KBM-7 (cell line): ENCODE measurements around the gene DDHD1.
A peak's percentile ranks its signal among the peaks of the same experiment; 100 is the strongest.
"Not testable (repeated sequence)": the region's sequence is repeated elsewhere in the genome, so short reads cannot be mapped to it uniquely, and the experiment has no call there.

Experiments used
- DNase-seq: peaks from one replicate; pipeline ENCODE4 v3.0.0-alpha.2; 2015
- in situ Hi-C: fragments of 300-500 bp; cut with MboI; formaldehyde crosslinking; loops from 2 replicates; pipeline ENCODE4 v1.14.3; 2020; ENCODE audit warnings: low sequenced_read_pairs, low pct_unique_long_range_greater_than_20kb, mixed read lengths

DDHD1 gene

DNA sequence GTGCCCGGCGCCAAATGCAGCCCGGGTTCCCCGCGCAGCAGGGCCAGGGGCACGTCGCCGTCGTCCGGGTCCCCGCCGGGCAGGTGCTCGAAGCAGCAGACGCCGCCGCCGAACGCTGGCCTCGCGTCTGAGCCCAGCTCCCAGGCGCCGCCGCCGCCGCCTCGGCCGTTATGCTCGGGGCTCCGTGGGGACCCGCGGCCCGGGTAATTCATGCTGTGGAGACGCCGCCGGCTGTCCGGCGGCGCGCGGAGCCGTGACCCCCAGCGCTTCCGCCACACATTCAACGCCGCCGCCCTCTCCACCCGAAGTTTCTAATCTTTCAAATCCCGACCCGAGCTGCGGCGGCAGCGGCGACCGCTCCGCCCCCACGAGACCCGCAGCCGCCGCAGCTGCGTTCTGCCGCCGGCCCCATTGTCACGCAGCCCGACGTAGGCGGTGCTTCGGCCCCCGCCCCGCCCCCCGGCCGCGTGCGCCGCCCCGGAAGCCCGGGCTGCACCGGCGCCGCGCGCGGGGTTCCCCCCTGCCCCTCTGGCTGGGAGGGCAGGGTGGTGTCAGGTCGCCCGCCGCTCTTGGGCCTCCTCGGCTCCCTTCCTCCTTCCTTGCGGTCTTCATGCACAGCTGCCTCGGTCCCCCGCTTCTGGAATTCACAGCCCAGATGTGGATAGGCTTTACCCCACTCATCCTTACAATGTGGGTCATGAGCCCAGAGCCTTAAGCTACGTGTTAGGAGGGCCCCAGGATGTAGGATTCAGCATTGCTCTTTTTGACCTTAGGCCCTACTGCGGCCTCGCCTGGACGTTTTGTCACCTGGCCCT, at the start of gene DDHD1:
DDHD1 (minus strand) TSS at position 437 of the 815 bp plus-strand sequence; CDS start at position 212, 225 bp downstream.
- in situ Hi-C loops, result no loop called here
- peak; percentile 83 for DNase-seq

DNA sequence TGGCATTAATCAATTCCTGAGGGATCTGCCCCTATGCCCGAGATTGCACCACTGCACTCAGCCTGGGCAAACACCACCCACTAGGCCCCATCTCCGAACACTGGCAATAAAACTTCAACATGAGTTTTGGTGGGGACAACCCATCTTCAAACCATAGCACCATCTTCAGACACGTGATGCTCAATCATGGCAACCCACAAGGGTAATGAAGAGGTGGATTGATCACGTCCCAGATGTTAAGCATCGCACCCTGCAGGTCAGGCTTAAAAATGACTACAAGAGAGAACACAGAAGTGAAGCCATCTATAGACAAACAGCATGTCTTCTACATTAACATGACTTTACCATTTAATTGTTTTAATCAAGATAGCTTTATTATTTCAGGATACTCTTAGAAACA, 42.8 kb upstream of the DDHD1 start:
- no peak for DNase-seq
- in situ Hi-C loops, result no loop called here

DNA sequence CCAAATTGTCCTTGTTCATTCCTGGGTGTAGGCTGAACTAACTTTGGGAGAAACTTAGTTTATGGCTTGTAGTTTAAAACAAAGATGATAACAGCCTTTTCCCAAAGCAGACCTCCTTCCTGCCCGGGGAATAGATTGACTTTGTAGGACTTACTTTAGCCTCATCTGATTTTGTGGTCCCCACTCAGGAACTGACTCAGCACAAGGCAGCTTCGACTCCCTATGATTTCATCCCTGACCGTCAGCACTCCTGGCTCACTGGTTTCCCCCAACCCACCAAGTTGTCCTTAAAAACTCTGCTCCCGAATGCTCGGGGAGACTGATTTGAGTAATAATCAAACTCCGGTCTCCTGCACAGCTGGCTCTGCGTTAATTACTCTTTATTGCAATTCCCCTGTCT, 40.1 kb upstream of the DDHD1 start:
- no peak for DNase-seq
- in situ Hi-C loops, result no loop called here

DNA sequence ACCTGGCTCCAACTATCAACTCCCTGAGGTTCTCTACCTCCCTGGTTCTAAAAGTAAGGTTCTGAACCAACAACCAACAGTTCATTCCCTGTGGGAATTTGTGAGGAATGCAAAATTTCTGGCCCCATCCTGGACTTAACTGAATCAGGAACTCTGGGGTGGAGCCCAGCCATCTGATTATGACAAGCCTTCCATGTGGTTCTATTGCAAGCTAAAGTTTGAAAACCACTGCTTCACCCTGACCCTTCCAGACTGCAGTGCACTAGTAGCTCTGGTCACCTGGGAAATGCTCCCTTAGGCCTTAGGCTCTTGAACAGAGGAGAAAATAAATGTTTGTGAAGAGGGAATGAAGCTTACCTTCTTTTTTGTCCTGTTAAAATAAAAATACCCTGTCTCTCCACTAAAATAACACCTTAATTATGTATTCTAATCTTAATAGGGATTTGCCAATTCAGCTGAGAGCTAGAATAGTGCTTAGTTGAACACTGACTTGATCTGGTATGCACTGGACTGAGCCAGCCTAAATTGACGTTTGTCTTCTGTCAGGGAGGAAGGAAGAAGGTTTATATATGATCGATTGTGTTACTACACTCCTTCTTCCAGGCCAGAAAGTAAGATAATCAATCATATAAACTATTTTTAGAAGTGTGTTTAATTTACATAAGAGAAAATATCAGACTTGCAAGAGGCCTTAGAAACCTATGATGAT, 39.1 kb upstream of the DDHD1 start:
- no peak for DNase-seq
- in situ Hi-C loops, result no loop called here

DNA sequence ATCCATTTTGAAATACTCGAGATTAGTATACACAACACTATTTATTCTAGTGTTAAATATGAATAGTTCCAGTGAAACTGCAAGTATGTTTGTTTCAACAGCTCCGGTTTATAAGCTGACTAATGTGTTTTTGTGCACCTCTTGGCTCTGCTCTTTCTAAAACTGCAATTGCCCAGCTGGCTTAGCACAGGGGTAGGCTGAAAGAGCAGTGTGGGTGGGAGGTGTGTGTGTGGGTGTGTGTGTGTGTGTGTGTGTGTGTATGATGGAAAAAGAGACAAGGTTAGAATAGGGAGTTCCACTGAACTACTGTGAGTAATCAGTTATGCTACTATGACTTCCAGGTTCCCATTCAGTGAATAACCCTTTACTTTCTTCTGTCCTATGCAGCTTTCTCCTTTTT, 37.8 kb upstream of the DDHD1 start:
- DNase-seq, result no peak
- in situ Hi-C loops, result no loop called here

DNA sequence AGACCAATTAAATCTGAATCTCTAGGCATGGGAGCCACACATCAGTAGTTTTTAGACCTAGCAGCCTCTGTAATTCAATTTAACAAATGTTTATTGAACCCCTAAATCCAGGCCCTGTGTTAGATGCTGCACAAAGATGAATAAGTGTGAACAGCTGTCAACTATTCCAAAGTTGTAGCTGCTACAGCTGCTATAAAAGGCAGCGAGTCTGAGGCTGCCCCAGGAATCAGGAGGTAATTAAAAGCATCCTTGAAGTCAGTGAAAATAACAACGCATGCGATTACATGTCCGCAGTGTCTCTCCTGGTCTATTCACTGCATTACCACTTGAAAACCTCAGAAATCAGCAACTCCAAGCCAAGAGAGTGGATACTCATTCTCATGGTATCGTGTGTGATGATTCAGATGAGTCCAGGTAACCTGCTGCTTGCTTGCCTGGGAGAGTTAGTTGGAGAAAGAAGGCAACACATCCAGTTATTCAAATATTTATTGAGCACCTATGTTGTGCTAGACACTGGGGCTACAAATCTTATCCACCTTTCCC, 34.9 kb upstream of the DDHD1 start:
- in situ Hi-C loops, result no loop called here
- DNase-seq, result no peak

DNA sequence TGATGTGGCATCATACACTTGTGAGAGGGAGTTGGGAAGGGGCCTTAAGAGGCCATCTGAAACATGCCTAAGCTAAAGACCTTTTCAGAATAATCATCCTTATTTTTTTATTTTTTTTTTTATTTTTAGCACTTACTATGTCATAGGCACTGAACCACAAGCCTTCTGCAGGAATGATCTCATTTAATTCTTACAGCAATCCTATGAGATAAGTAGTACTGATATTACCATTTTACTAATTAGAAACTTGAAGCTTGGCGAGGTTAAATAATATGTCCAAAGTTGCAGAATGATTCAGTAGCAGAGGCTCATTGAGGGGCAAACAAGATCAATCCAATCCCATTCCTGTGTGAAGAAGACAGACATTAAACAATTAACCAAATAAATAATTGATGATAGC, 33.4 kb upstream of the DDHD1 start:
- in situ Hi-C loops, result no loop called here
- DNase-seq, result no peak

DNA sequence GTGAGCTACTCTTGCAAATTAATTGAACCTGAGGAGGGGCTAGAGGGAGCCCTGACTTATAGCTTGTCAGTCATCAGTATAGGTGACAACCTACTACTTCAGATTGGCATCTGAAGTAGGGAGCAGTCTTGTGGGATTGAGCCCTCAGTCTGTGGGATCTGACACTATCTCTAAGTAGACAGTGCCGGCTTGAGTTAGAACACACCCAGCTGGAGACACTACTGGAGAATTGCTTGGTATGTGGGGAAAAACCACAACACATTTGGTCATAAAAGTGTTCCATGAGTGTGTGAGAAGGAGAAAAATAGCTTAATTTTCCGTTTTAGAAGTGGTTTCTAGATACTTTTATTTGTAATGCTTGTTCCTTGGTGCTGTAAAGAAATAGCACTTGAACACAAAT, 30.5 kb upstream of the DDHD1 start:
- no peak for DNase-seq
- in situ Hi-C loops, result no loop called here

DNA sequence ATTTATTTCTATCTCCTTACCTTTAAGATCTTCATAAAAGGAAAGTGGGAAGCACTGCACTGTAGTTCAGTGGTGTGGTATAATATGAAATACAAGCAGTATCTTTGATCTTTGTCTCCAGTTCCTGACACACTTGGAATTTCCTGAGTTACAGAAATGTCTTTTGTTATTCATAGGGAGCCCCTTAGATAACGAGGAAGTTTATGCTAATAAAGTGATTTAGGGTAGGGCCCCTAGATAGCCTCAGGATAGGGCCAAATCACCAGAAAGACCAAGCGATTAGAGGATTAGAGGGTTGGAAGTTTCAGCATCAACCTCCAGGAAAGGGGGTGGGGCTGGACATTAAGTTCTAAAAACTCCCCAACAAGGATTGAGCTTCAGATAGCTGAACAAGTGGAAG, 29.9 kb upstream of the DDHD1 start:
- in situ Hi-C loops, result no loop called here
- DNase-seq, result no peak

DNA sequence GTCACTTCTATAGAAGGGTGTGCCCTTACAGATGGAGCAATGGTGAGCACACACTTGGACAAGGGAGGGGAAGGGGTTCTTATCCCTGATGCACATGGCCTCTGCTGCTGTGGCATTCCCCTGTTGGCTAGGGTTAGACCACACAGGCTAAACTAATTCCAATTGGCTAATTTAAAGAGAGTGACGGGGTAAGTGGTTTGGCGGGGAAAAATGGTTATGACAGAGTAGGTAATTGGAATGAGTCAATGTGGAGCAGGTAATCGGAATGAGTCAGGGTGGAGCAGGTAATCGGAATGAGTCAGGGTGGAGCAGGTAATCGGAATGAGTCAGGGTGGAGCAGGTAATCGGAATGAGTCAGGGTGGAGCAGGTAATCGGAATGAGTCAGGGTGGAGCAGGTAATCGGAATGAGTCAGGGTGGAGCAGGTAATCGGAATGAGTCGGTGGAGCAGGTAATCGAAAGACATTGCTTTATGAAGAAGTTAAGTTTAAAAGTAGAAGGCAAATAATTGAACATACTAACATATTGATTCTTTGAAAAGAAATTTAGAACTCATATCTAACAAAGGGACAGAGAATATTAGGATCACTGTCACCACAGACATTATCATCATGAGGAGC, 28.4 kb upstream of the DDHD1 start:
- in situ Hi-C loops, DNase-seq: not testable (repeated sequence)

DNA sequence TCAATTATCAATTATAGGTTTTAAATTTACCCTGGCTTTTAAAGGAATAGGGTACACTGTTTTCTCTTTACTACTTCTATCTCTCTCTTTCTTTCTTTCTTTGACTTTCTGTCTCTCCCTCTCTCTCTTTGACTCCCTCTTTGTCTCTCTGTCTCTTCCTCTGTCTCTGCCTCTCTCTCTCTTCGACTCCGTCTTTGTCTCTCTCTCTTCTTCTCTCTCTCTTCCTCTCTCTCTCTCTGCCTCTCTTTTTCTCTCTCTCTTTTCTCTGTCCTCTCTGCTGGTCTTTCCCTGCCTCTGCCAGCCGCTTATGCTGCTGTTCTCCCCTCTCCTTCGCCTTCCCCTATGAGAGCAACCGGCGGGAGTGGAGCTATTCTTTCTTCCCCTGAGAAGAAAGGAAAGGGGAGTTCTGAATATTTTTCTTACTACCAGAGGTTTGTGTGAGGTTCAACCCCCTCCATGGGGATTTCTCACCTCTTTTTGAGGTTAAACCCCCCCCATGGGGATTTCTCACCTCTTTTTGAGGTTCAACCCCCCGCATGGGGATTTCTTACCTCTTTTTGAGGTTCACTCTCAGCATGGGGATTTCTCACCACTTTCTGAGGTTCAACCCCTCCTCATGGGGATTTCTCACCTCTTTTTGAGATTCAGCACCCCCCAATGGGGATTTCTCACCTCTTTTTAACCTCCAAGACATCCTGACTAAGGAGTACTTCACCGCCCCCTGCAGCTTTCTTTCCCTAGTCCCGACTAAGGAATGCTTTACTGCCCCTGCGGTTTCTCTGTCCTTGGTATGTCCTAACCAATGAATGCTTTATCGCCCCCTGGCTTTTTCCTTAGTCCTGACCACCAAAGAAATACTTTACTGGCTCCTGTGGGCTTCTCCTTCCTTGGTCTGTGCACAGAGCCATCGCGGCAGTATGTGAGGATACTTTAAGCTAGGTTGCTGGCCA, 27.4 kb upstream of the DDHD1 start:
- in situ Hi-C loops, result no loop called here
- DNase-seq, result peak; percentile 43

DNA sequence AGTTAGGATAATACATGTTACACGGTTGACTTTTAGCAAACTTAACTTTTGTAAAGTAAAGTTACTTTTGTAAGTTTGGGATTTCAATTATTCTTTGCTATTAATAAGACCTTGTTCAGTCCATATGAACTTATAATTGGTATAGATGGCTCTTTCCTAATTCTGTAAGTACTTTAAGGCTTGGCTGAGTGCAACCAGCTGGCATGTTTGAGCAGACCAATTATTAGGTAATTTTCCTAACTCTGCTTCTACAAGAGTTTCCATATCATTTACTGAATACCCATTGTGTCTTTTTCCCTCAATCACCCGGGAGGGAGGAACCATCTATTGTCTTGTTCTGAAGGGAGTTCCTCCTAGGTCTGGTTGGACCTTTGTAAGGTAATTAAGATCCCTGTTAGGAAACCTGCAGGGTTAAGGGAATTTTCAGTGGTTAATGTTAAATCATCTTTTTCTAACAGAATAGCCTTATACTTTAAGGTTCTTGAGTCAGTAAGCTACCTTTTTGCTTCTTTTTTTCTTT, 26.4 kb upstream of the DDHD1 start:
- in situ Hi-C loops, DNase-seq: not testable (repeated sequence)

DNA sequence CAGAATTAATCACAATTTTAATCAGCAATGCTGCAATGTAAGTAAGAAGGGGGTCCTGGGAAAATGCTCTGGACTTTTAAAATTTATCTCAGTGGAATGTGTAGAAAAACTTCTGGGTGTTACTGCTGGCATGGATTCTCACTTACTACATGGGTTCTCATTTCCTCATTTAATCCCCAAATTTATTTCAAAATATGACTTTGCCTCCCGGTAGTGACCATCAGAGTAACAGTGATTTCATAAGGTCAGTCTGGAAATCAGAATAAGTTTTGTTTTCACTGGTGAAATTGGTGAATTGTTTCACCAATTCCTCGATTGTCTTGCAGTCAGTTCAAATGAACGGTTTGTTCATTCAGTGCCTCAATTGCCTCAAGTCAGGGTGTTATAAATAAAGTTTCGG, 22.3 kb upstream of the DDHD1 start:
- in situ Hi-C loops, result no loop called here
- DNase-seq, result no peak

DNA sequence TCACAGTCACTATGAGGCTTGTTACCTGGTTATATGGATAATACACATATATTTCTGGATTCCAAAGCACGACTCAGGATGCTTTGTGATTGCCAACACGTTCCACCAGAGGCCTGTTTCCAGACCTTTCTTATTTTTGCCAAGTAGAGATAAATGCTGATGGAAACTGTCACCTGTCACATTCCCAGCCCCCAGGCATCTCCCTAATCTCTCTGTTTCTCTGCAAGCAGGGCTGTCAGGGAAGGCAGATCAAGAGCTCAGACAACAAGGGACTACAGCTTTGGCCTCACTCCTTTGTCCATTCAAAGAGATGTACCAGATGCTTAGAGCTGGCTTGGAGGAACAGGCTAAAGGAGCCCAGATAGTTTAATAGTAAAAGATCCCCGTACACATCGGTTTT, 21.8 kb upstream of the DDHD1 start:
- no peak for DNase-seq
- in situ Hi-C loops, result no loop called here

DNA sequence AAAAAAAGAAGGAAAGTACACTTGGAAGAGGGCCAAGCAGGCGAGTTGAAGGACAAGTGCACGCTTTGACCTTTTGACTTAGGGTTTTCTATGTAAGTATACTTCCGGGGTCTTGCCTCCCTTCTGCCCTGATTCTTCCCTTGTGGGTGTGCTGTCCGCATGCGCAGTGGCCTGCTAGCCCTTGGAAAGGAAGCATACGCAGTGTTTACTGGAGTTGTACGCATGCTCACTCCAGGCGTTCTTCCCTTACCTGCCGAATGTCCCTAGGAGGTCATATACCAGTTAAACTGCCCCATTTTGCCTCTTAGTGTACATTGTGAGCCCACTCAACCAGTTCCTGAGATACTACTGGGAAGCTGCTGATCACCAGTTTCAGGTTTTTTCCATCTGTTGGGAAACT, 15.7 kb upstream of the DDHD1 start:
- in situ Hi-C loops, result no loop called here
- no peak for DNase-seq

DNA sequence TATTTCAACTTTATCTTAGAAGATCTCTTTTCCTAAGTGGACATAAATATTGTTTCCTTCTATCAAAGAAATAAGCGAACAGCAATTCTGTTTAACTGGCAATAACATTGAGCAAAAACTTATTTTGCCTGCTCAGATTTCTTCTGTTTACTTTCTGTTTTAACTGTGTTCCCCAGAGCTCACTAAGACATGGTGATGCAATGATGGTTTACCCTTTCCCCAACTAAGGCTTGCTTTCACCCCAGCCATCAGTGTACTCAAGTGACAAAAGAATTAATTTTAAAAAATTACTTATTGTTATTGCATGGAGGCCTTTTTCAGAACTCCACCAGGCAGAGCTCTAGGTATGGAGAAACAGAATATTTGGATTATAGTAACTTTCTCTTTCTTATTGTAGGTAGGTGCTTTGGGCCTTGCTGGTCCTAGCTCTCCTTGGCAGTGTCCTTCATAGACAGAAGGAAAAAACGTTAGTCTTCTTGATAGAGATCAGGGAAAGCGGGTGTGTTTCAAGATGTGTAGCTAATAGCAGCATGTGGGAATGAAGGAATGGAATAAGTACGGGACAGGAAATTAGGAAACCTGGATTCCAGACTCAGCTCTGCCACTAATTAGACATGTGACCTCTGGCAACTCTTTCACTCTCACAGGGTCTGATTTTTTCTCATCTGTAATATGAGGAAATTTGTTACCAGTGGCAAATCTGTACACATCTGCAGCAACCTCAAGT, 14.6 kb upstream of the DDHD1 start:
- no peak for DNase-seq

DNA sequence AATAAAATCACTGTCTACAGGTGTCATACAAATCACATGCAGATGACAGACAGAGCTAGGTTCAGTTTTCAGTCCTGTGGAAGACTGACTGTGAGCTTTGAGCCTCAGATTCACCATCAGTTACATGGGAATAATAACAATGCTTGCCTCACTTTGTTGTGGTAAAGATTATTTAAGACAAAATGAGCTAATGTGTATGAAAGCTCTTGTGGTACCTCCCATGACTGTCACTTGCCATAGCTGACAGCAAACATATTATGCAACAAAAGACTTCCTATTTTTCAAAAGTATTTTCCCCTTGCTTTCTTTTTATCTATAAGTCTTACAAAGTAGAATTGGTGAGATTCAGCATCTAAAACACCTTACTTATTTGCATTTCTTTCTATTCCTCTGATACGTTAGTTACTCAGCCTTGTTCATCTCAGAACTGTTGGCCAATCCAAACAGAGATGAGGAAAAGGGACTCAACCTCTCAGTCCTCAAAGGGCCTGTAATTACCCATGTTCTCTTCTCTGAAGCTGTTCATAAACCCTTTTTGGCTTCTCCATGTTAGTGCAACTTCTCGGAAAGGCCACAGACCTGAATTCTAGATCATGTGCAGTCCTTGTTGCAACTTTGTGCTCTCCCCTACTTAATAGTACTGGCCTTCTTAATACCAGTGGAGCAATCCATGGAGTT, 8.8 kb upstream of the DDHD1 start:
- in situ Hi-C loops, result no loop called here

More for the DNA sequence above, 14.6 kb upstream of the DDHD1 start:
- in situ Hi-C loops, result no loop called here

DNA sequence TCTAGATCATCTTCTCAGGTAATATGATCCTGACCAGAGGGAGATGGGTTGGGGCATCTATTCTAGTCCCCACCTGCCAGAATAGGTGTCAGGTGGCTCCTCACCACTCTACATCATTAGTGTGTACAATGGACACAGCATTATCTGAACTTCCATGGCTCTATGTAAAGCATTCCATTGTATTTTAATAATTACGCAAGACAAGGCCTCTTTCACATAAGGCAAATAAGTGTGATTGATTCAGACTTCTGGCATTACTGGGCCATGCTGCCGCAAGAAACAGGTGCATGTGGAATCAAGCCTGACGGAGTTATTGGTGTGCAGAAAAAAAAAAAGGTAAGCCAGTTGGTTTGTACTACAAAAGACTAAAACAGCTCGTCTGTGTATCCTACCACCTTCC, 3.1 kb upstream of the DDHD1 start:
- in situ Hi-C loops, result no loop called here
- no peak for DNase-seq

More for the DNA sequence above, 8.8 kb upstream of the DDHD1 start:
- no peak for DNase-seq
